Prostate gland (tissue), 2 donors: Measurements from ENCODE around the gene MTURN. TPM values are rescaled to one million over a fixed set of nuclear protein-coding genes. Genes with fewer than 3 reads are reported as not detected.
A peak's percentile ranks its signal among the peaks of the same experiment; 100 is the strongest.

ENCODE experiments used
- DNase-seq: peaks from one replicate; pipeline ENCODE4 v3.0.0-alpha.2; 2019; ENCODE audit warnings: low spot score
- H3K27ac ChIP-seq, 2 donors: fragments of 200-600 bp; sonication (generic); 2 replicates each; pipeline ENCODE4 v1.5.1; 2017 to 2019
- H3K27me3 ChIP-seq: fragments of 200-600 bp; sonication (generic); replicated peaks from 2 replicates; pipeline ENCODE4 v1.5.1; 2019; ENCODE audit not compliant: insufficient read depth
- H3K36me3 ChIP-seq, 2 donors: fragments of 200-600 bp; sonication (generic); 1 replicate in 1 of 2; 2 replicates in 1 of 2; pipeline versions ENCODE4 v1.5.1 to v1.8.1; 2017 to 2019
- H3K4me1 ChIP-seq: fragments of 200-600 bp; sonication (generic); replicated peaks from 2 replicates; pipeline ENCODE4 v1.5.1; 2019
- H3K4me3 ChIP-seq, 2 donors: fragments of 200-600 bp; sonication (generic); 2 replicates each; pipeline ENCODE4 v1.5.1; 2017 to 2019
- H3K9me3 ChIP-seq: fragments of 200-600 bp; sonication (generic); 2 replicates; pipeline ENCODE4 v1.5.1; 2017
- POLR2A ChIP-seq: fragments of 450-650 bp; IDR thresholded peaks from one replicate; pipeline ENCODE4 v1.6.1; 2016; ENCODE audit warnings: antibody characterized with exemption, mild to moderate bottlenecking
- POLR2AphosphoS5 ChIP-seq: sonication (generic); formaldehyde crosslinking; IDR thresholded peaks from one replicate; pipeline ENCODE4 v1.6.1; 2017; ENCODE audit warnings: antibody characterized with exemption
- WGBS: methylation state at CpG from one replicate; pipeline ENCODE4 v1.1.5; 2018; 5-methylcytosine and 5-hydroxymethylcytosine counted together
- intact Hi-C: fragments of 100-400 bp; cut with DNase I; formaldehyde crosslinking; loops from one replicate; pipeline ENCODE4 v1.14.2; 2022
- total RNA-seq, 2 donors: library from RNA; depleted of rRNA; stranded (reverse); fragments of >200 nt; gene quantifications; one replicate each; pipeline ENCODE4 v1.1.0, GENCODE V29; 2016
- TF ChIP-seq, protein P1 (sequence below), 4 experiments: fragments of 200-600 bp in 2 of 4; fragments of 450-650 bp in 2 of 4; sonication (generic) in 2 of 4; IDR thresholded peaks; 1 replicate in 3 of 4; 2 replicates in 1 of 4; pipeline ENCODE4 v1.5.1; 2016 to 2019; ENCODE audit warnings: antibody characterized with exemption in 4 of 4, mild to moderate bottlenecking in 2 of 4, moderate library complexity in 2 of 4

MTURN gene
- total RNA-seq, 2 donors from 2014 or later = 22.6 to 26.9 TPM

GRCh38 chr7:30166841-30167235 is 32.1 kb downstream of the MTURN start:
- no peak for TF ChIP-seq POLR2A
- TF ChIP-seq POLR2AphosphoS5 = no peak
- TF ChIP-seq, protein P1, sequence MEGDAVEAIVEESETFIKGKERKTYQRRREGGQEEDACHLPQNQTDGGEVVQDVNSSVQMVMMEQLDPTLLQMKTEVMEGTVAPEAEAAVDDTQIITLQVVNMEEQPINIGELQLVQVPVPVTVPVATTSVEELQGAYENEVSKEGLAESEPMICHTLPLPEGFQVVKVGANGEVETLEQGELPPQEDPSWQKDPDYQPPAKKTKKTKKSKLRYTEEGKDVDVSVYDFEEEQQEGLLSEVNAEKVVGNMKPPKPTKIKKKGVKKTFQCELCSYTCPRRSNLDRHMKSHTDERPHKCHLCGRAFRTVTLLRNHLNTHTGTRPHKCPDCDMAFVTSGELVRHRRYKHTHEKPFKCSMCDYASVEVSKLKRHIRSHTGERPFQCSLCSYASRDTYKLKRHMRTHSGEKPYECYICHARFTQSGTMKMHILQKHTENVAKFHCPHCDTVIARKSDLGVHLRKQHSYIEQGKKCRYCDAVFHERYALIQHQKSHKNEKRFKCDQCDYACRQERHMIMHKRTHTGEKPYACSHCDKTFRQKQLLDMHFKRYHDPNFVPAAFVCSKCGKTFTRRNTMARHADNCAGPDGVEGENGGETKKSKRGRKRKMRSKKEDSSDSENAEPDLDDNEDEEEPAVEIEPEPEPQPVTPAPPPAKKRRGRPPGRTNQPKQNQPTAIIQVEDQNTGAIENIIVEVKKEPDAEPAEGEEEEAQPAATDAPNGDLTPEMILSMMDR (IDR thresholded peaks at IDR 0.05) = no peak
- 57% methylated on average over 5 of the region's 5 CpGs for WGBS
- intact Hi-C loops = loop anchor here (5.0 kb wide), 2 partner anchors 115 to 395 kb away; partner anchors contain the start of gene ZNRF2

GRCh38 chr7:30167901-30168300 is 33.1 kb downstream of the MTURN start:
- Histone ChIP-seq H3K4me1 (peaks cover 18% of the 10 kb centered on the region), H3K27ac (no peak overlapping the region), H3K27me3 (no peaks in the 10 kb centered on the region), H3K36me3 (no peaks in the 10 kb centered on the region), H3K4me3 (no peak overlapping the region), H3K9me3 (no peaks in the 10 kb centered on the region)
- WGBS = 89% methylated on average over 6 of the region's 6 CpGs
- no peak for TF ChIP-seq POLR2AphosphoS5
- TF ChIP-seq, protein P1 (IDR thresholded peaks at IDR 0.05) = no peak
- TF ChIP-seq POLR2A = no peak
- no peak for DNase-seq
- intact Hi-C loops = loop anchor here (5.0 kb wide), 2 partner anchors 114 to 394 kb away; partner anchors contain the start of gene ZNRF2

More at GRCh38 chr7:30166841-30167235, 32.1 kb downstream of the MTURN start:
- Histone ChIP-seq H3K27me3 (no peaks in the 10 kb centered on the region), H3K36me3 (no peaks in the 10 kb centered on the region), H3K4me3 (no peak overlapping the region), H3K27ac (peak overlapping the region in 1 of 2 donors; percentile 39), H3K4me1 (peaks cover 18% of the 10 kb centered on the region), H3K9me3 (no peaks in the 10 kb centered on the region)
- DNase-seq = no peak

- TF ChIP-seq, protein P1 (IDR thresholded peaks at IDR 0.05) = no peak
- Histone ChIP-seq H3K27me3 (no peaks in the 10 kb centered on the region), H3K9me3 (no peaks in the 10 kb centered on the region), H3K27ac (no peak overlapping the region), H3K4me1 (peaks cover 18% of the 10 kb centered on the region), H3K36me3 (no peaks in the 10 kb centered on the region), H3K4me3 (no peak overlapping the region)
- 74% methylated on average over 16 of the region's 16 CpGs for WGBS
- DNase-seq = no peak
- intact Hi-C loops = loop anchor here (5.0 kb wide), 2 partner anchors 113 to 393 kb away; partner anchors contain the start of gene ZNRF2
Observed at GRCh38 chr7:30168835-30169573, 34.2 kb downstream of the MTURN start.

- Histone ChIP-seq H3K36me3 (no peaks in the 10 kb centered on the region), H3K27me3 (no peaks in the 10 kb centered on the region), H3K4me3 (no peak overlapping the region), H3K9me3 (no peaks in the 10 kb centered on the region), H3K27ac (no peak overlapping the region), H3K4me1 (peaks cover 17% of the 10 kb centered on the region)
- no peak for DNase-seq
- TF ChIP-seq POLR2A = no peak
- TF ChIP-seq, protein P1 (IDR thresholded peaks at IDR 0.05) = no peak
- 81% methylated on average over 2 of the region's 2 CpGs for WGBS
- intact Hi-C loops = loop anchor here (5.0 kb wide), 2 partner anchors 113 to 393 kb away; partner anchors contain the start of gene ZNRF2
Observed at GRCh38 chr7:30169579-30169978, 34.8 kb downstream of the MTURN start.
